HepG2 (cell line): ENCODE results near the gene UBP1. TPM values are rescaled to one million over a fixed set of nuclear protein-coding genes. Genes with fewer than 3 reads are reported as not detected.

Experiments
- CREBL2 ChIP-seq: sonication (generic); formaldehyde crosslinking; IDR thresholded peaks from 2 replicates; pipeline ENCODE4 v1.8.1; 2023; ENCODE audit warnings: missing genetic modification reagents, mild to moderate bottlenecking, borderline replicate concordance
- DPF2 ChIP-seq: sonication (generic); formaldehyde crosslinking; IDR thresholded peaks from 2 replicates; pipeline ENCODE4 v1.4.0; 2020; ENCODE audit warnings: mild to moderate bottlenecking, low read depth, missing genetic modification reagents, borderline replicate concordance
- GPBP1L1 ChIP-seq: sonication (generic); formaldehyde crosslinking; IDR thresholded peaks from 2 replicates; pipeline ENCODE4 v1.5.0; 2020; ENCODE audit warnings: mild to moderate bottlenecking, missing genetic modification reagents
- HNF1A ChIP-seq, 2 experiments: sonication (generic) in 1 of 2; formaldehyde crosslinking in 1 of 2; IDR thresholded peaks; 2 replicates each; pipeline versions ENCODE4 v1.4.0 to v1.6.1; 2016 to 2020; ENCODE audit warnings: borderline replicate concordance in 1 of 2, low read depth in 1 of 2, mild to moderate bottlenecking in 1 of 2, missing genetic modification reagents in 1 of 2
- HNRNPH1 ChIP-seq: fragments of 200-400 bp; formaldehyde crosslinking; optimal IDR thresholded peaks from 2 replicates; pipeline ENCODE3; 2017; ENCODE audit warnings: mild to moderate bottlenecking, low read depth, low read length
- KDM5A ChIP-seq: fragments of 200-600 bp; sonication (generic); IDR thresholded peaks from 2 replicates; pipeline ENCODE4 v1.7.0; 2018; ENCODE audit warnings: antibody characterized with exemption, mild to moderate bottlenecking, low read length, borderline replicate concordance
- MEF2D ChIP-seq: sonication (generic); formaldehyde crosslinking; IDR thresholded peaks from 2 replicates; pipeline ENCODE4 v1.5.1; 2020; ENCODE audit warnings: mild to moderate bottlenecking, missing genetic modification reagents
- NRL ChIP-seq: sonication (generic); formaldehyde crosslinking; IDR thresholded peaks from 2 replicates; pipeline ENCODE4 v1.5.0; 2020; ENCODE audit warnings: missing genetic modification reagents, mild to moderate bottlenecking, moderate library complexity, borderline replicate concordance
- PRMT3 ChIP-seq: sonication (generic); formaldehyde crosslinking; IDR thresholded peaks from 2 replicates; pipeline ENCODE4 v1.8.1; 2022; ENCODE audit warnings: low read depth, mild to moderate bottlenecking, moderate library complexity, missing genetic modification reagents, borderline replicate concordance
- SMAD3 ChIP-seq: sonication (generic); formaldehyde crosslinking; IDR thresholded peaks from 2 replicates; pipeline ENCODE4 v1.4.0; 2020; ENCODE audit warnings: missing genetic modification reagents
- SNAI1 ChIP-seq: sonication (generic); formaldehyde crosslinking; IDR thresholded peaks from 2 replicates; pipeline ENCODE4 v1.5.0; 2020; ENCODE audit warnings: mild to moderate bottlenecking, missing genetic modification reagents, borderline replicate concordance
- THAP7 ChIP-seq: sonication (generic); formaldehyde crosslinking; IDR thresholded peaks from 2 replicates; pipeline ENCODE4 v1.8.1; 2023; ENCODE audit warnings: mild to moderate bottlenecking, missing genetic modification reagents
- ZBTB3 ChIP-seq: sonication (generic); formaldehyde crosslinking; IDR thresholded peaks from 2 replicates; pipeline ENCODE4 v1.4.0; 2020; ENCODE audit warnings: low read depth, mild to moderate bottlenecking, moderate library complexity, missing genetic modification reagents, borderline replicate concordance
- ZBTB33 ChIP-seq: sonication (generic); formaldehyde crosslinking; IDR thresholded peaks from 2 replicates; pipeline ENCODE4 v1.4.0; 2020; ENCODE audit warnings: missing genetic modification reagents
- ZFP41 ChIP-seq: sonication (generic); formaldehyde crosslinking; IDR thresholded peaks from 2 replicates; pipeline ENCODE4 v1.4.0; 2020; ENCODE audit warnings: mild to moderate bottlenecking, missing genetic modification reagents, borderline replicate concordance
- ZNF543 ChIP-seq: sonication (generic); formaldehyde crosslinking; IDR thresholded peaks from 2 replicates; pipeline ENCODE4 v1.4.0; 2020; ENCODE audit warnings: mild to moderate bottlenecking, missing genetic modification reagents
- ZNF768 ChIP-seq: sonication (generic); formaldehyde crosslinking; IDR thresholded peaks from 2 replicates; pipeline ENCODE4 v1.4.0; 2020; ENCODE audit warnings: missing genetic modification reagents
- polyA plus RNA-seq, 8 experiments: library from polyadenylated mRNA; depleted of rRNA in 3 of 8; stranded (reverse) in 7 of 8; unstranded in 1 of 8; fragments of >200 nt; fragmentation: Illumina TruSeq in 4 of 8; extraction: Trizol in 4 of 8; gene quantifications; 2 replicates each; pipeline versions ENCODE4 v1.2.1 to v1.2.3, GENCODE V29; 2011 to 2016; ENCODE audit warnings: low read depth in 4 of 8, missing spikeins in 1 of 8, mixed read lengths in 1 of 8; ENCODE audit not compliant: insufficient read depth in 1 of 8
- total RNA-seq, 5 experiments: library from RNA; depleted of rRNA; stranded (reverse); fragments of >200 nt; fragmentation: Illumina TruSeq; extraction: Trizol; gene quantifications; 2 replicates each; pipeline ENCODE4 v1.2.3, GENCODE V29; 2016; ENCODE audit warnings: low read depth in 1 of 5

UBP1 gene
- total and polyA plus RNA-seq, 2 of the 13 experiments (the other 11 are each of a cell fraction or from before 2014, with no cell fraction given): 48.3 to 79.9 TPM

- TF ChIP-seq ZNF768 (CRISPR knock-in tag) (peak; percentile 76; the same call in 1 of the 2 replicates), NRL (CRISPR knock-in tag) (no peak), DPF2 (CRISPR knock-in tag) (no peak), KDM5A (0 out of 2 replicates have a peak, but pooled peaks have one; percentile 8), SNAI1 (CRISPR knock-in tag) (no peak), GPBP1L1 (CRISPR knock-in tag) (no peak), SMAD3 (CRISPR knock-in tag) (peak; percentile 36; the same call in 1 of the 2 replicates), ZBTB3 (no peak), PRMT3 (CRISPR knock-in tag) (no peak), CREBL2 (no peak), HNRNPH1 (no peak), HNF1A (IDR thresholded peaks at IDR 0.05; ENCODE audit: low read depth) (no peak; the same call in 1 of the 2 replicates), HNF1A (CRISPR knock-in tag; IDR thresholded peaks at IDR 0.05; ENCODE audit: borderline replicate concordance) (no peak), MEF2D (CRISPR knock-in tag) (no peak), THAP7 (CRISPR knock-in tag) (peak; percentile 59; the same call in 1 of the 2 replicates), ZFP41 (CRISPR knock-in tag) (no peak), ZBTB33 (CRISPR knock-in tag) (no peak), ZNF543 (CRISPR knock-in tag) (no peak)
These were observed at the start of gene UBP1 (continued) for GRCh38 chr3:33440328-33441224.
